ENCODE data around the gene SOX2.

SOX2 gene

DNA sequence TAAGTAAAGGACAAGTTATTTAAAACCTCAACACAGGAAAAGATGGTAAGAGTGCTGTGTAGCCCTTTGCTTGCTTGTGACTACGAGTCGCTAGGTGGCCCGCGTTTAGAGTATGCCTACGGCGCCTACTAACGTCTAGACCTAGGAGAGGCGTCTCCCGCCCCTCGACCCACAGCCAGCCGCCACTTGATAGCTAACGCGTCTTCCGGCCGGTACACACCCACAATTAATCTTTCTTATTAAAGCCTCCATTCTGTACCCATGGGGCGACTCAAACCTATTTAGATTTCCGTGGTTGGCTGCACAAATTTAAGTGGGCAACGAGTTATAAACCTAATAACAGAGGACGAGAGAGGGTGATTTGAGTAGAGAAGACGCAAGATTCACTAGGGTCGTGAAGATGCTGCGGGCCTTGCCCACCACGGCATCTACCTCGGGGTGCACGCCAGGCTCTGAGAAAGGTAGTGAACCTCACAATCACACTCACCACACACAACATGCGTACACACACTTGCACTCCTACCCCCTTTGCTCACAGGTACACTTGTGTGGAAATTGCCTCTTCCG is 12.0 kb downstream of the SOX2 start:
- no peak for DNase-seq

DNA sequence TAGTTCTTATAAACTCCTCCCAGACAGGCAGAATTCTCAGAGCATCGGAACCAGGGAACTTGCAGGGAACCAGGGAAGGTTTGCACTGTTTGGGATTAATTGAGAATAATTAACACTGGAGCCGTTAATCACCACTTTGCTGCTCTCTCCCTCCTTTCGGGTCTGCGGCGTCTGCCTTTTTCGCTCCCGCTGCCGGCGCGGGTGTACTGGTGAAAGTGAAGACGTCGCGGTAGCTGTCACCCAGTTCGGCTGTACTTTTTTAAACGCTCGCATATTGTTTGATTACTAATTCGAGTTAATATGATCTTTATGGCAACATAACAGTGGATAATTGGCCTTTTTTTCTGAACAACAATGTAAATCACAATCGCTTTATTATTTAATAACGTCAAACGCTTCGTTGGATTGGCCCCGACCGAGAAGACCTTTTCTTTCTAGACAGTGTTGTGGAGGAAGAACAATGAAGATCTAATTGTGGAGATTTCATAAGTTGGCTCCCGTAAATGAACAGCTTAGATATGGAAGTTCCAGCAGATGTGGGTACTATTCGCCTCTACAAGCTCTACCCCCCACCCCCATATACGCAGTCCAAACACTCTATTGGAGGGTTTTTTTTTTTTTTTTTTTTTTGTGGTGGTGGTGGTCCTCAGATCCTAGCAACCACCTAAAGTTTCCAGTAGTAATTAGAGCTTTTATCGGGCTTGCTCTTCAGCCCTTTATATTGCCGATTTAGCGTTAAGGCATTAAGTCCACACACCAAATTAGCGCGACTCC is 12.7 kb downstream of the SOX2 start:
- no peak for DNase-seq

DNA sequence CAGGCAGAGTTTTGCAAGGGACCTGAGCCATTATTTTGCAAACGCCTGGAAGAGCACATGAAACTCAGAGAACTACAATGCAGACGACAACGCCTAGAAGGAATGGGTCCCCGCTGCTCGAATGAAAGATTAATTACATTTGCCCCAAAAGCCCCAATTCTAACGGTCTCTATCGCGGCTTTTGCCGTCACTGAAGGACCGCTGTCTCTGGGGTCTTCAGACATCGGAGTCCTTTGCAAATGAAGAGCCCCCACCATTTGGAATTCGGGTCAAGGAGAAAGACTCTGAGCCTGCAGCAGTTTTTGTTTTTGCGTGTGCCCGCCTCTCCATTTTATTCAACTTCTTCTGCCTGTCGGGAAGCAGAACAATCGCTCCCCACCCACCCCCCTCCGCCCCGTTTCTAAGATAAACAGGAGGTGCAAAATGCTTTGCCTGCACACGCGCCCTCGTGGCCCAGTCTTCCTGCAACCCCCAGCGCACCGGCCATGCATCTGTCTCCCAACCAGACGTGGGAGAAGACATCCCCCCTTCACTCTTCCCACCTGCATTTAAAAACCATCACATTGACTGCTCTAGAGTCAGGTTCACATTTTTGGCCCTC is 13.5 kb downstream of the SOX2 start:
- no peak for DNase-seq

DNA sequence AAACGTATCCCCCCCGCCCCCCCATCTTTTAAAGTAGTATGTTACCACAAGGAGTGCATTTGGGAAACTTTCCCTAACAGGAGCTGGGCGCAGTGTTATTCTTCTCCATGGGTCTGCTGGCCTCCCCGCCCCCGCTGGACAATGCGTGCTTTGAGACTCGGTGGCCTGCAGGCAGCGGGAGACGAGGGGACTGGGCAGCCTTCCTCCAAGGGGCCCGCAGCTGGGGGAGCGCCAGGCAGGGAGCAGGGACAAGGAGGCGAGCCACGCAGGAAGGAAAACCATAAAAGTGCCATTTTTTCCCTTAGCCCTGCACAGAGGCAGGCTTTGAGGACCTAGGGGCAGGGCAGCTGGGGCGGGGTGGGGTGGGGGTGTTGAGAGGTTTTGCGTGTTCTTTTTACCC is 14.1 kb downstream of the SOX2 start:
- no peak for DNase-seq

DNA sequence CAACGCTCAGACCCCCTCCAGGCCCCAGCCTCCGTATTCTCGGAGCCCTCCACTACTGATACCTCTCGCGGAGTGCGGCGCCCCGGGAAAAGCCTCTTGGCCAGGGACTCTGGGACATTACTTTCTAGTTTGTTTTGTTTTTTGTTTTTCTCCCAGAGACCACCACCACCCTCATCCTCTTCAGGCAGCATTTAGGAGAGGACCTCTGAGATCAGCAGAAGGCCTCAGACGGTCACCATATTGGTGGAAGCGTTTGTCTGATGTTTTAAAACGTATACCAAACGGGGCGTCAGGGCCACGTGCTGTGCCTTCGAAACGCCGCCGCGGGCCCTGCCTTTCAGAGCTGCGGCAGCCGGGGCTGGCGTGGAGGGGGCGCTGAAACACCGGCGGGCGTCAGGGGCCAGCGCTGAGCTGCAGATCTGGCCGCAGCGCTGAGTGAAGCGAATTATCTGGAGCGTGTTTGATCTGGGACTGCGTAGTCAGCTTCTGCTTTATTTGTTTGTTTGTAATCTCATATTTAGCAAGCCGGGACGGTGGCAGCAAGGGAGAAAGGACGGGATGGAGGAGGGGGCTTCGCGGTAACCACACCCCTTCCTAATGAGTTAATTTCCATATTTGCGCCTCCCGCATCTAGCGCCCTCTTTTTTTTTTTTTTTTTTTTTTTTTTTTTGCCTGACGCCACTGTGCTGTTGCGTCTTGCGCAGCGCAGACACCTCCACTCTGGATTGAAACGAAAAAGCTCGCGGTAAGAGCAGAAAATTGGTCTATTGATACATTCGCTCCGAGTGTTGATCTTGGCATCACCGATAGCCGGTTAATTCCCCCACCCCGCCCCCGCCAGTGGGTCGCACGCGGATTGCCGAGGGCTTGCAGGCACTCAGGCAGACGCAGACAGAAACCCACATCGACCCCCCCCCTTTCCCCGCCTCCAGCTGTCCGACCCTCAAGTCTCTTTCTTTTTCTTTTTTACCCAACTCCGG is 14.9 kb downstream of the SOX2 start:
- DNase-seq = no peak

DNA sequence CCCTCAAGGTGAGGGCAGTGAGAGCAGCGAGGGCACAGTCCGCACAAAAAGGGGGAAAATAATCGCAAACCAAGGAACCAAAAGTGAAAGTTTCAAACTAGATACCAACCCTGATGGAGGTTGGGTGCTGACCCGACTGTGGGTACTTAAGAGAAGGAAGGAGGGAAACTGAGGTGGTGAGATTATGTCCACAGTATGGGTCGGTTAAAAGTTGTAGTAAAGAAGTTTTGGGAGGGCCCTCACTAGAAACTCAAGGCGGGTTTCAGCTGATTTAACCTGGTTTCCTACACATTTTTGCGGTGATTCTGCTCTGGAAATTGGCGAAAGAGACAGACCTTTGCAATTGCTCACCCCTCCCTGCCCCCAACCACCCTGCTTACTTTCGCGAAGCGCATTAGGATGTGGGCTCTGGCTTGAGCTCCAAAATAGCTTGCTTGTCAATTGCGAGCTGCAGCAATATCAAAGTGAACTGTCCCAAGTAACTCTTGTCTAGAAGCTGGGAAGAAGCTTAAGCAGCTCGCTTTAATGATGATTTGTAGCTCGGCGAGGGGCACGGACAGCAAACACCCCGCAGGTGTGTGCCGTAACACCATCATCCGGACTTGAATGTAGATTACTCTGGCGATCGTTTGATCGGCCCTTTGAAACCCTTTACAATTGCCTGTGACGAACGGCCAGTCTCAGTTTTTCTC is 15.8 kb downstream of the SOX2 start:
- no peak for DNase-seq

DNA sequence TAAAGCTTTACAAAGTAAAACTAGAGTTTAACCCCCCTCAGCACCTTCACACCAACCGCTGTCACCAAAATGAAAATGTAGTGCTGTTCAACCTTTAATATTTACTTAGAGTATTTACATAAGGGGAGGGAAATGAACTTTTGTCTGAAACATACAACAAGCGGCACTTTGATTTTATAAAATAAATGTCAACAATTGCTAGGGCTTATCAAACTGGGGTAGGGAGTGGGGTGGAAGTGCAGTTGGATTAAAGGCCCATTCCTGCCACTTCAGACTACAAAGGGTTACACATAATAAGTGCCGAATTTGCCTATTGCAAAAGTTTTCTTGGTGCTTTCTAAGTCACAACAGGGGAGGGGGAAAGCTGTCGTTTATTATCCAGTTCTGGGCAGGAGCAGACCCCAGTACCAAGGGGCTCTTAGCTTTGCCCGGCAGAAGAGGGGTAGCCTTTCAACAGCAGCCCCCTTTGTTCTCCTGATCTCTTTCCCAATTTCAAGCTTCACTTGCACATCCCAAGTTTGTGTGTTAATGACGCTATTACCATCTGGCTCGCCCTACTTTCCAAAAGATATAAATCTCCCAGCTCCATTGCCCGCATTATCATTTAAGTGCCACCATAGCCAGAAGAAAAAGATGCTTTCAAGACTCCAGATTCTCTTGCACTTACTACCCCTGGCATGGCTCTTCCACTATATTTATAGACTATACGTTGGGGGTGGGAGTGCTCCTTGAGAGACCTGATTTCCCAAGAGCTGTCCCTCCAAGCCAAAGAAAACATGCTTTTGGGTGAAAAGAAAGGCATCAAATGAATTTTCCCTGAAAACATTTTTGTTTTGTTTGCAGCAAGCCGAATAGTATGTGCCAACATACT is 17.0 kb downstream of the SOX2 start:
- DNase-seq = no peak

DNA sequence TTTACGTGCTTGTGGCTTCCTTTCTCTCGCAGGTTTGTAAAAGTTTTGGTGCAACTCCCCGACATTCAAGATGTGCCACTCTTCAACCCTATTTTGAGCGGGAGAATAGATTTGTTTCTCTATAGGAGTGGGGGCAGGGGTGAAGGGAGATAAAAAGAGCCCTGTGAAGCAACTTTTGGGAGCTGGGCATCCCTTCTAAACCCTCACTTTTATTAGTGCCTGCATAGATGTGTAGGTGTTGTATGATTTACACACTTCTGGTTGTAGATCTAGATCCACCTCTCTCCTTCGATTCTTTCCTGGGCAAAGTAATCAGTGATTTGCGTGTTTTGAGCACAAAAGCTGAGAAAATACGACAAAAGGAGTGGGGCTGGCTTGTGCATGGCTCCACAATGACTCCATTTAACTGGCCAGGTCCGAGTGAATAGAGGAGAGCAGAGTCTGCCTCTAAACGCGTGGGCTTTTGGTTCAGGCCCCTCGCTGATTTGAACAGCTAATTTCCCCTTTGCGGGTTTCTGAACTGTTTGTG is 17.7 kb downstream of the SOX2 start:
- DNase-seq = no peak

DNA sequence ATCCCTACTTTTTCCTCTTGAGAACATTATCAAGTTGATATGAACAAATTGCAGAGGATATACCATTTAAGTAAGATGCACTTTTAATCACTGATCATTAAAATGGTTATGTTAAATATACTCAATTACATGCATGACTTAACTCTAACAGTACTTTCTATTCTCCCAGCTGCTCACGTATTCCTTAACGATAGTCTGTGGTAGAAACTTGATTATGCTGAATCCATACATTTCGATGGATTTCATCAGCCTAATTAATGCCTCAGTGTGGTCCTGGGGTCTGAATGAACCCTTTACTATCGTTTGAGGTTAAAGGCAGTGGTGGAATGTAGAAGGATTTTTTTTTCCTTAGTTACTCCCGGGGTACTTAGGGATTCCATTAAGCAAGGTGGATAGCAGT is 18.6 kb downstream of the SOX2 start:
- no peak for DNase-seq

DNA sequence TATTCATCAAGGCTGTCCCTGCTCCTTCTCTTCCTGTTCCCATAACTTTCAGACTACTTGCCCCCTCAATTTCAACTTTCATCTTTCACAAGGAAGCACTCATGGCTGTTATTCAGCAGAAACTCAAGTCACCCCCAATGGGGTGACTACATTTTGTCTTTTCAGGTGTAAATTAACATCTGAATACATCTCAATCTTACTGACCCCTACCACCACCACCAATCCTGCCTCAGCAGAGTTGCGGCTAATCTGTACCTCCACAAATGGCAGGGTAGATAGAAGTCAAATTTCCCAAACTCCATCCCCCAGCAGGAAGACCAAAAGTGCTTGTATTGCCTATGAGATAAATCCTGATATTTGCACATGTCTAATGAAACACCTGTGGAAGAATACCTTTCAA is 19.2 kb downstream of the SOX2 start:
- DNase-seq = no peak

DNA sequence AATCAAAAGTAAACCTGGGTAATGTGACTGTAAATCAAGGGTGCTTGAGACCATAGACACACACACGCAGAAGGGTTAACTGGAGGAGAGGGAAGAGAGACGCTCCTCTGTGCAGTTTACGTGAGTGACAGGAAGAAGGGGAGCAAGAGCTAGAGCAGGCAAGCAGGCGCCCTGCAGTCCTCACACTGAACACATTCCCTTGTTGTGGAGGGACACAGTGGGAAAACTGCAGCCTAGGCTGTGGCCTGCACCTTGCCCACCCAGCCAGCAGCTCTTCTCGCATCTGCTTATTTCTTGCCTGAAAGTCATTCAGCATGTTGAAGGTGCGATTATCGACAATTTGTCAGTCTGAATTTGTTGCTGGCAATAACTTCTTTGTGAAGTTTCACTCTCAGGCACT is 24.2 kb downstream of the SOX2 start:
- no peak for DNase-seq

DNA sequence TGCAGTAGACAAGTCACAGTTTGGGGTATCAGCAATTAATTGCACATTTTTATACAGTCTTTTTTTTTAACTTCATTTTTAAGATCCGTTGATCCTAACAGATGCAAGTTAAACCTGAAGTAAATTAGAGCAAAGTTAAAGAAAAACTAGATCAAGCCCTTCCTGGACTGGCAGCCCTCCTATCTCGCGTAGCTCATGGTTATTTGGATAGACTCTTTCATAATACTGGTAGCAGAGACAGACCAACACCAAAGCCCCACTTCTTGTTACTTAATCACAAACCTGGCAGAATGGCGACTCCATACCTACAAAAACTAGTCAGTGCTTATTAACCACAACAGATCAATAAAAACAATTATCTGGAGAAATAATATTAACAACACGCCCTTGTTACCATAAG is 26.8 kb downstream of the SOX2 start:
- DNase-seq = no peak

DNA sequence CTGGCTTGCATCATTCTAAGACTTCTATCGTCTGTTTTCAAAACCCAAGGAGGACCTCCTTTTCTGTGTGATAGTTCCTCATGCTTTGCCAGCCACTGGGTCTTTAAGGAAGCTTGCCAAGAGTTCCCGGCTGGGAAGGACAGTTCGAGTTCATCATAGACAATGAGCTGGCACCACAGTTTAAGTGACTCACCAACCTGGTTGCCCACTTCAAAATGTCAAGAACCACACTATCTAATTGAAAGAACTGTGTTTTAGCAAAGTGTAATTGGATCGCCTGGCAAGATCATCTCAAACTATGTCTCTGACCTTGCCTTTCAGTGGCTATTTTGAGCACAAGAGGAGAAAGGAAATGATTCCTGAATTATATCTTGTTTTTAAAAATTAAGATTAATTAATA is 27.9 kb downstream of the SOX2 start:
- DNase-seq = no peak

DNA sequence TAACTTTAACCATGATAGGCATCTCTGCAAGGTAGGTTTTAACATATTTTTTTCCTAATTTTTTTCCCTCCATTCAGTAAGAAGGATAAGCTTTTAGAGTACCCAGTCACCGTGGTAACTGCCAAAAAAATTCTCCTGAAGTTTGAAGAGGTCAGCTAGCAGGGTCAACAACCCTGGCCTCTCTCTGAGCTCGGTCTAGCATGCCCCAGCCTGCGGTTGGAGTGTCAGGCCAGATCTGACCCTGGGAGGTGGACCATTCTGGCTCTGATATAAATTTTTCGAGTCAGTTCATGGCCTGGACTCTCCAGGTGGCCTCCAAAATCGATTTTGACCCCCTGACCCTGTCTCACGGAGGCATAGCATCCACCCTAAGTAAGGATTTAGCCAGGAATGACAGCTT is 29.7 kb downstream of the SOX2 start:
- no peak for DNase-seq

DNA sequence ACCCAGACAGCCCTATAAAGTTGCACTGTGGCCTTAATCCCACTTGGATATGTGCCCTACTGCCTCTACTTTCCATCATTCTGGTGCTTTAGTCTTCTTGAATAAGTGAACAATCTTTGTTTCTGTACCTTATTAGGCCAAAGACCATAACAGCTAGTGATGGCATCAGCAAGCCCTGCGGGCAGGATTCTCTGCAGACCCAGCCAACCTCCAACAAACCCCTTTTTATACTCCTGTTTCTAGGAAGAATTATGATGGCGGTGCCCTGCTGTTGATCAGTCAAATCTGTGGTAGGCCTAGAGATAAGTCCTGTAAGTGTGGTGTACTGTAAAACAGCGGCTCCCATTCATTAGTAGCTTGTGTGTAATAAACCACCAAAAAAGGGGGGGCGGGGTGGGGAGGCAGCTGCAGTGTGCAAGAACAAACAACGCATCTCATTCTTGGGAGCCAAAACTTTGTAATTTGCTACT is 40.5 kb downstream of the SOX2 start:
- no peak for DNase-seq

DNA sequence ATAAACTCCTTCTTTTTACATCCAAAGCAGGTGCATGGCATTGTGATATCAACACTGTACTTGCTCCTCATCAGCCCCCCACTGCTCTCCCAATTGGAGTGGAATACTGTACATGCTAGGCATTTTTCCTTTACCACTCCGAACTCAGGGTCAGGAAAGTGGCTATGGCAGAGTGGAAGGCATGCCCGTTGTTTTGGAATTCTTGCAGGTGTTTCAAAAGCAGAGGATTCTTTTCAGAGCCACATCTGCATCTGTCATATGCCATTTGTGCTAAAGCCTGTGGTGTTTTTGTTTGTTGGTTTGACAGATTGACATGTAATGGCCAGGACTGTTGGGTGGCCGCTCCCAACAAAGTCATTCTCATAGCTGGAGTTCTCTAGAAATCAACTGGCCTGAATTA is 41.7 kb downstream of the SOX2 start:
- DNase-seq = no peak

DNA sequence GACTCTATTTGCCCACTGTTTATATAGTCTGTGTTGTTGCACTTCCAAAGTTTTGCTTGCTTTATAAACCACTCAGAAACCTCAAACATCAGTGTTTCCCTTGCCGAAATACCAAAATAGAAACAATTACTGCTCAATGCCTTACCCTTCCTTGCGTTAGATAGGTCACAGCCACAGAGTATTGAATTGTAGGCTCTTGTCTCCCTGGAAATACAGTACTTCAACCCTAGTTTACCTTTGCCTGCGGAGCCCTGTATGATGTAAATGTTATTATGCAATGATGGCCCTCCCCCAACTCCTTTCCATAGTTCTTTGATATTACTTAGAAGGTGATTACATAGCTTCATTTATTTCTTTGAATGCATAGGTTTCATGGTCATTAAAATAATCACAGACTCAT is 44.2 kb downstream of the SOX2 start:
- DNase-seq = no peak

DNA sequence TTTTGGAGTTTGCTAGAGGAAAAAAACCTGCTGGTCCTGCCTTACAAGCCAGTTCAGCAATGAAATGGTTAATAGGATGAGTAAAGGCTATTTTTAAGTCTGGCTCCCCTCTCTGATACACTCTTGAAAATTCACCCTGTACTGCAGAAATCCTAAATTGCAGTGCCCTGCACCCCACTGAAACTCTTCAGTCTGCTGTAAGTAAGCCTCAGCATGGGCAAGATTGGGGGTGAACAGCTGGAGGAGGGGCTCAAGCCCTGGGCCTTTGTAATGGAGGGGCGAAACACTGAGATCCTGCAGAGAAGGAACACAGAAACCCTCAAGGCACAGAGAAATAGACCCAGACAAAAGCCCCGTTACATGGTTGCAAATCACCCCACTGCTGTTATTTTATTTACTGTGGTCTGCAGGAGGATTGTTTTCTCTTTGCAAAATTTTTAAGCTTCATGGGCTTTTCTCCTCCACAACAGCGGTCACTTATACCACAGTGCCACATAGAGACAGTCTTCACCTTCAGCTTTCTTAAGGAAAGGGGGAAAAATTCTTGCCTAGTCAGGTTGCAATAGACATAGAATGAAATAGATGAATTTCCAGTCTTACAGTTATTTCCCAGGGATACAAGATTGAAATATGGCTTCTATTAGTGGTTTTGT is 45.0 kb downstream of the SOX2 start:
- no peak for DNase-seq

DNA sequence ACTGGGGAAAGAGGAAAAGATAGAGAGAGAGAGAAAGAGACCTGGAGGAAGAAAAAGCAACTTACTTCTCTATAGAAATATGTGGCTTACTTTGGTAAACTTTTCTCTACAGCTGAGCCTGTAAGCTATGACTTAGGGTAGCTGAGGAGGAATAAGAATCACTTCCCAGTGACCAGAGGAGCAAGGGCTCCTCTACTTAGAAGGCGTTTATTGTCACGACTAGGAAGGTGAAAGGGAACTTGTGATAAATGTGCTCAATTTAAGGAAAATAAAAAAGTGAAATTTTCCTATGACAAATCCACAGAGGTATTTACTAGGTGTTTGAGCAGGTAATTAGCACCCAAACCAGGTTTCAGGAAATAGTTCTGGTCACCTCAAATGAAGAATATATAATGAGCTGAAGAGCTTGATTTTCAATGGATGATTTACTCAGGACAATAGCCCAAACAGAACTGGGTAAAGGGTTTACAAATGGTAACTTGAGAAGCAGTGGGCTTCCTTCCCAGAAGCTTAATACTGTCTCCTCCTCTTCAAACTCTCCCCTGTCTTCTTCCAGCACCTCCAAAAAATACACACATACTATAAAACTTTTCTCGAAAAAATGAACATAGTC is 46.1 kb downstream of the SOX2 start:
- DNase-seq = no peak

DNA sequence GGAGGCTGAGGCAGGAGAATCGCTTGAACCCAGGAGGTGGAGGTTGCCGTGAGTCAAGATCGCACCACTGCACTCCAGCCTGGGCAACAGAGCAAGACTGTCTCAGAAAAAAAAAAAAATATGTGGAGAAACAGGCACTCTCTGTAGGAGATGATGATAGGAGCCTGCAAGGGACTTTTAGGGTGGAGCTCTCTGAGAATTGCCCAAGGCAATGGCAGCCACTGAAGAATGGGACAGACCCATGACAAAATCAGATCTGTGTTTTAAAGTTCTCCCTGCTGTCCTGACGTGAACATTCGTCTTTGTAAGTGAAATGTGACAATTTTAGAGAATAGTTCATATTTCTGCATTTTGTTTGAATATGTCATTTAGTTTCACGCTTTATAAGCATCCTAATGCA is 50.2 kb downstream of the SOX2 start:
- no peak for DNase-seq

Measured in fibroblast of skin of right biceps (primary cell).